ENCODE data around the gene GLYR1. TPM values are rescaled to one million over a fixed set of nuclear protein-coding genes. Genes with fewer than 3 reads are reported as not detected.

Gene GLYR1
- total and polyA plus RNA-seq, 2 donors (not counting 1 experiment from before 2014, with no cell fraction given): 34.0 to 137 TPM

- no peak overlapping the region for H3K4me3 Mint-ChIP-seq
- H3K36me3 ChIP-seq (replicated peaks in 1 of 2; ENCODE audit: control extremely low read depth in 1 of 2, control insufficient read depth in 1 of 2, extremely low read depth in 1 of 2, insufficient read depth in 2 of 2, low read length in 1 of 2): peaks cover 0 to 59% of the 10 kb centered on the region in 2 experiments
- no peaks in the 10 kb centered on the region for H3K4me1 ChIP-seq (ENCODE audit: control insufficient read depth in 2 of 2, insufficient read depth in 2 of 2, low read length in 2 of 2)
- 95% methylated on average over 11 of the region's 14 CpGs for WGBS (ENCODE audit: insufficient coverage)
- H3K27me3 ChIP-seq (replicated peaks in 1 of 4; ENCODE audit: control extremely low read depth in 1 of 4, control insufficient read depth in 3 of 4, insufficient read depth in 4 of 4, low read length in 3 of 4): no peaks in the 10 kb centered on the region
- H3K9ac ChIP-seq (ENCODE audit: low read length): no peak overlapping the region
- H3K27me3 Mint-ChIP-seq: no peaks in the 10 kb centered on the region
- ChIA-PET CTCF (no interaction called here), POLR2A (no interaction called here)
- H3K9me3 Mint-ChIP-seq (ENCODE audit: insufficient read depth): no peaks in the 10 kb centered on the region
- DNase-seq (no peak), ATAC-seq (ENCODE audit: low read depth) (no peak)
- no peak overlapping the region for H2AFZ ChIP-seq (ENCODE audit: insufficient read depth, low read depth, low read length, poor library complexity, severe bottlenecking)
- no peaks in the 10 kb centered on the region for H3K4me1 Mint-ChIP-seq
- no peaks in the 10 kb centered on the region for H3K9me3 ChIP-seq (ENCODE audit: control extremely low read depth in 1 of 3, control insufficient read depth in 2 of 3, insufficient read depth in 1 of 3, low read length in 2 of 3)
- H3K27ac ChIP-seq (ENCODE audit: low read length in 2 of 2): no peak overlapping the region
- H4K20me1 ChIP-seq (ENCODE audit: control insufficient read depth, insufficient read depth, low read length, poor library complexity, severe bottlenecking): no peaks in the 10 kb centered on the region
- H3K27ac Mint-ChIP-seq: no peak overlapping the region
- no peak overlapping the region for H3K4me2 ChIP-seq (replicated peaks; ENCODE audit: low read depth, low read length, poor library complexity, severe bottlenecking)
- H3K79me2 ChIP-seq (ENCODE audit: control insufficient read depth, insufficient read depth, low read length): no peaks in the 10 kb centered on the region
- intact Hi-C loops (cut with micrococcal nuclease): no loop called here
- TF ChIP-seq CTCF (IDR thresholded peaks at IDR 0.05): no peak
- no peak for TF ChIP-seq EZH2 (IDR thresholded peaks at IDR 0.05; ENCODE audit: borderline replicate concordance, insufficient read depth, low read depth, low read length, poor library complexity, severe bottlenecking)
- no peak overlapping the region for H3K4me3 ChIP-seq (ENCODE audit: control extremely low read depth in 1 of 5, extremely low read depth in 1 of 5, insufficient read depth in 1 of 5, low read depth in 2 of 5, low read length in 4 of 5)
Measured at GRCh38 chr16:4882000-4882632, 35.0 kb upstream of the GLYR1 start.

- DNase-seq (no peak), ATAC-seq (ENCODE audit: low read depth) (no peak)
- Histone ChIP-seq H3K9ac (ENCODE audit: low read length) (no peak overlapping the region), H3K4me2 (replicated peaks; ENCODE audit: low read depth, low read length, poor library complexity, severe bottlenecking) (no peak overlapping the region), H3K4me3 (ENCODE audit: control extremely low read depth in 1 of 5, extremely low read depth in 1 of 5, insufficient read depth in 1 of 5, low read depth in 2 of 5, low read length in 4 of 5) (no peak overlapping the region), H3K36me3 (replicated peaks in 1 of 2; ENCODE audit: control extremely low read depth in 1 of 2, control insufficient read depth in 1 of 2, extremely low read depth in 1 of 2, insufficient read depth in 2 of 2, low read length in 1 of 2) (peaks cover 0 to 66% of the 10 kb centered on the region in 2 experiments), H4K20me1 (ENCODE audit: control insufficient read depth, insufficient read depth, low read length, poor library complexity, severe bottlenecking) (no peaks in the 10 kb centered on the region), H3K9me3 (ENCODE audit: control extremely low read depth in 1 of 3, control insufficient read depth in 2 of 3, insufficient read depth in 1 of 3, low read length in 2 of 3) (no peaks in the 10 kb centered on the region), H3K79me2 (ENCODE audit: control insufficient read depth, insufficient read depth, low read length) (no peaks in the 10 kb centered on the region), H3K27me3 (replicated peaks in 1 of 4; ENCODE audit: control extremely low read depth in 1 of 4, control insufficient read depth in 3 of 4, insufficient read depth in 4 of 4, low read length in 3 of 4) (no peaks in the 10 kb centered on the region), H2AFZ (ENCODE audit: insufficient read depth, low read depth, low read length, poor library complexity, severe bottlenecking) (no peak overlapping the region), H3K4me1 (ENCODE audit: control insufficient read depth in 2 of 2, insufficient read depth in 2 of 2, low read length in 2 of 2) (no peaks in the 10 kb centered on the region), H3K27ac (ENCODE audit: low read length in 2 of 2) (no peak overlapping the region)
- H3K4me3 Mint-ChIP-seq: no peak overlapping the region
- H3K27me3 Mint-ChIP-seq: no peaks in the 10 kb centered on the region
- POLR2A ChIA-PET: no interaction called here
- intact Hi-C loops (cut with micrococcal nuclease): no loop called here
- H3K4me1 Mint-ChIP-seq: no peaks in the 10 kb centered on the region
- no peaks in the 10 kb centered on the region for H3K9me3 Mint-ChIP-seq (ENCODE audit: insufficient read depth)
- CTCF ChIA-PET: no interaction called here
- TF ChIP-seq CTCF (IDR thresholded peaks at IDR 0.05) (no peak), EZH2 (IDR thresholded peaks at IDR 0.05; ENCODE audit: borderline replicate concordance, insufficient read depth, low read depth, low read length, poor library complexity, severe bottlenecking) (no peak)
- H3K27ac Mint-ChIP-seq: no peak overlapping the region
- 98% methylated on average over 17 of the region's 17 CpGs for WGBS (ENCODE audit: insufficient coverage)
Measured at GRCh38 chr16:4880006-4880580, 33.0 kb upstream of the GLYR1 start.

Data from B cell (primary cell).